NCI-H1436 treated with DMSO at 0.1 percent for 48 hours (cell line): ENCODE data around the gene APBB1IP.
"Not testable (repeated sequence)": the region's sequence is repeated elsewhere in the genome, so short reads cannot be mapped to it uniquely, and the experiment has no call there.

Experiments
- DNase-seq: peaks from one replicate; lab custom pipeline; 2025; lab: John Stamatoyannopoulos, UW

The APBB1IP gene

DNA sequence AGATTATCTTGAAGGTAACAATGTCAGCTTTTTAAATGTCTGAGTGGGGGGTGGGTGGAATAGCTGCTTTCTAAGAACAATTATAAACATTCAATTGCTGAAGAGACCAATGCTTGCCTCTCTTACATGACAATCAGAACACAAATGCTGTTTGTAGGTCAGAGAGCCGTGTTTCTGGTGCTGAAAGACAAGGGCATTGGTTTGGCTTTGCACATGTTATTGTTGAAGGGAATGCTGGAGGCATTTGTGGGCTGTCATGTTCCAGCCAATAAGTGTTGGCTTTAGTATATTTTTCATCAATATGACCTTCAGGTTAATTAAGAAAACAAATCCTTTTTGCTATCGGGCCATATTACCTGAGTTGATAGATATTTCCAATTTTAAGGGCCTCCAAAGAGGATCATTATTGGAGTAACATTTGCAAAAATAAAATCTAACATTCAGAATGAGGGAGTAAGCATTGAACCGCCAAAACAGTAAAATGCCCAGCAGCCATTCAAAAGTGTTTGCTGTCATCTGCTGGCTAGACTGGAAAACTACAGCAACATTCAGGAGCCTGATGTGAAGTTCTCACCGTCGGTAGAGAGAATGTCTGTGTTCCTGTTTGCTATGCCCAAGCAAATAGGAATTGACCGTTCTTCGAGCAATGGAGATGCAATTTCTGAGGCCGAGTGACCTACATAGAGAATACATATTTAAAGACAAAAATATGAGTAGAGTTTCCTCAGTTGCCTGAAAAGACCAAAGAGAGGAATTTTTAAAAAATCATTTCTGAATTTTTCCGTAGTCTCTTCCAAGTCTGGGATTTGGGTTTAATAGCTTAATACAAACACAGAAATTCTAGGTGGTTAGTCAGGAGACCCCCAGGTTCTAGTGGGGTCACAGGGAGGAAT, 118.9 kb downstream of the APBB1IP start:
- peak; percentile 12 for DNase-seq

DNA sequence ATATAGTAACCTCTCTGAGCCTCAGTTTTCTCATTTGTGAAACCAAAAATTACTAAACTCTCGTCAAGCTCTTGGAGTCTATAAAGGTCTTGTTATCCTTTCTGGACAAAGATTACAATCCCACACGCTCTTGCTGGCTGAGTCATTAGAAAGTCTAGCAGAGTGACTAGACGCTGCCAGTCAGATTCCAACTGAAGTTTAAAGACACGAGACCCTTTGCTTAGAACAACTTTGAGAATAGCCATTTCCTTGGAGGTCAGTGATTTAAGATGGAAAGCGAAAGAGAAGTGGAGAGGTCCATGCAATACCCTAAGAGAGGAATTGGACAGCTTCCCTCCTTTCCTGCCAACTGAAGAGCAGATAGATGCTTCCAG, 119.5 kb downstream of the APBB1IP start:
- no peak for DNase-seq

GRCh38 chr10:26566525-26567350, 128.6 kb downstream of the APBB1IP start:
- no peak for DNase-seq

GRCh38 chr10:26567351-26567721, 129.2 kb downstream of the APBB1IP start:
- no peak for DNase-seq

DNA sequence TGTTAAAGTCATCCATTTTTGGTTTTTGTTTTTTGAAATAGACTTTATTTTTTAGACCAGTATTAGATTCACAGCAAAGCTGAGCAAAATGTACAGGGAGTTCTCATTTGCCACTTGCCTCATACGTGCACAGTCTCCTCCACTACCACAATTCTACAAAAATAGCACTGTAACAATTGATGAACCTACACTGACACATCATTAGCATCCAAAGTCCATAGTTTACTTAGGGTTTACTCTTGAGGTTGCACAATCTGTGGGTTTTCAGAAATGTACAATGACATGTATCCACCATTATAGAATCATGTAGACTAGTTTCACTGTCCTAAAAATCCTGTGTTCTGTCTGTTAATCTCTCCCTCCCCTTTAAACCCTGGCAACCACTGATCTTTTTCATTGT, 133.5 kb downstream of the APBB1IP start:
- DNase-seq, result no peak

DNA sequence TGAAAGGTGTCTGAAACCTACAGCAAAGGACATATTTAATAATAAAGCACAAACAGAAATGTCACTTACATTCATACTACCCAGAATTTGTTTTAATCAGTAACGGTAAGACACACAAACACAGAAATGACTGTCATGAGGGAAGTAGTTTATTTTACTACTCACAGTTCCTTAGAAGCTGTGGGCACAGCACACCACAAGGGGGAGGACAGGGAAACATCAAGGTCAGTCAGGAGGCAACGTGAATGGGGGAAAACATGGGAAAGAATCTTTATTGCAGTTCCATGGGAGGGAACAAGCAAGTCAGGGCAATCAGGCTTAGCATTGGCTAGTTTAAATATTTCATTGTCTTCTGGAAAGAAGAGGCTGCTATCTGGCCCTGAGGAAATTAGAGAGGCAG, 135.5 kb downstream of the APBB1IP start:
- DNase-seq, result no peak

- DNase-seq, result no peak
These were observed 136.6 kb downstream of the APBB1IP start for GRCh38 chr10:26574783-26575182.

DNA sequence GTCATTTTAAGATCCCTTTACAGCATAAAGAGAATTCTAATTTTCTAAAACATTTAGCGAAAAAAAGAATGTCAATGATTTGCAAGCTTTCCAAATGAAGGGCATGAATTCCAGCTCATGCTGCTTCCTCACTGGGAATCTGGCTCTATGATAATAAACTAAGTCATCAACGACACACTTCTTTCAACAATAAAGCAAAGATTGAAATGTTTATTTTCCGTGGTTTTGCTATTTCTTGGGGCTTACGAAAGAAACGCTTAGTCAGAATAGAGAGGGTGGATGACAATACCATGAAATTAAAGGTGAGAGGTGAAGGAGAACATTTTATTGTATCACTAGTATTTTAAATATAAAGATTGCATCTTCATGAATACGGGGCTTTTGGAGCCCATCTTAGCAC, 140.2 kb downstream of the APBB1IP start:
- not testable (repeated sequence) for DNase-seq

DNA sequence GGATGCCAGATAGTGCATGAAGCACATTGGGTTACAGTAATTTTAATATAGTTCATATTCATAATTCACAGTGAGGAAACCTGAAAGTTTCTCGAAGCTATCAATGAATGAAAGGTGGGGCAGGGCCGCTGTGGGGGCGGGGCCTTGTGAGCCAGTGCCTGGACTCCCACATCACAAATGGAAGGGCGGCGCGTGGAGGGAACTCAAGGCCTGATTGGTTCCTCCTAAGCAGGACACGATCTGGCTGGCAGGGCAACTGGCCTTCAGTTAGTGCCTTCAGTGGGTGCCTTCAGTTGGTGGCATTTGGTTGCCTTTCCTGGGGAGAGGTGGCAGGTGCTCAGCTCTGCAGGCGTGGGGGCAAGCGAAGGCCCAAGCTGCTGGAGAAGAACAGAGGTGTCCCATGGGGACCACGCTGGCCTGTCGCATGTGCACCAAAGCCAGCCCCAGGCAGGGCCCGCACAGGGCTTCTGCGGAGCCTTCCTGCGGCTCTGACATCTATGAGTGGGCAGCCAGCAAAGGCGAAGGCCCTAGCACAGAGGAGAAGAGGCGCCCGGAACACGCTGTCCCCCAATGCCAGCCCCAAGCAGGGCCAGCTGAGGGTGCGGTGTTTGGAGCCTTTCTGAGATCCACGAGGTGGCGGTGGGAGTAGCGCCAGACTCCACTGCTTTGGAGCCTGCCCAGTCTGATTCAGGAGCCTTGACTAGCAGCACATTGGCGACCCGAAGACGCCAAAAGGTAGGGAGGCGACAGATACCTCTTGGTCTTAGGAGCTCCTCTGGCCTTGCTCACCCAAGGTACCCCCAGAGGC, 141.3 kb downstream of the APBB1IP start:
- DNase-seq, result no peak

- no peak for DNase-seq
These were observed 148.1 kb downstream of the APBB1IP start for GRCh38 chr10:26586211-26586610.

DNA sequence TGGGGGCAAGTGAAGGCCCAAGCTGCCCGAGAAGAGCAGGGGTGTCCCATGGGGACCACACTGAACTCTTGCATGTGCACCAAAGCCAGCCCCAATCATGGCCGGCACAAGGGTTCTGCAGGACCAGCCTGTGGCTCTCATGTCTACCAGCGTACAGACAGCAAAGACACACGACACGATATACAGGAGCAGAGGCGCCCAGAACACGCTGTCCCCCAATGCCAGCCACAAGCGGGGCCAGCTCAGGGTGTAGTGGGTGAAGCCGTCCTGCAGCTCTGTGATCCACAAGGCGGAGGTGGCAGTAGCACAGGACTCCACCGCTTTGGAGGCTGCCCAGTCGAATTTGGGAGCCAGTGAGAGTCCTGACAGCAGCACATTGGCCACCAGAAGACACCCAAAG, 150.5 kb downstream of the APBB1IP start:
- DNase-seq, result no peak

DNA sequence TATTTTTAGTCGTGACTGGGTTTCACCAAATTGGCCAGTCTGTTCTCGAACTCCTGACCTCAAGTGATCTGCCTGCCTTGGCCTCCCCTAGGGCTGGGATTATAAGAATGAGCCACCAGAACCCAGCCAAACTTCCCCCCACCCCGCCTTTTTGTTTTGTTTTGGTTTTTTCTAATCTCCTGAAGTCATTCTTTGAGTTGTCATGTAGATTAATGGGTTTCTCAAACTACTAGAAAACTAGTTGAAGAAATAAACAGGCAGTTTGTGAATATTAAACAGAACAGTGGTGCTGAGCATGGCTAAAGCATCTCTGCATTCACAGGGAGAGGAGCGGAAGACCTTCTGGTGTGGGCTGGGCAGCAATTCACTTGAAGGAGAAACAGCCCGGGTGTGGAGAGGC, 151.7 kb downstream of the APBB1IP start:
- not testable (repeated sequence) for DNase-seq

GRCh38 chr10:26593896-26594295, 155.8 kb downstream of the APBB1IP start:
- DNase-seq, result no peak

DNA sequence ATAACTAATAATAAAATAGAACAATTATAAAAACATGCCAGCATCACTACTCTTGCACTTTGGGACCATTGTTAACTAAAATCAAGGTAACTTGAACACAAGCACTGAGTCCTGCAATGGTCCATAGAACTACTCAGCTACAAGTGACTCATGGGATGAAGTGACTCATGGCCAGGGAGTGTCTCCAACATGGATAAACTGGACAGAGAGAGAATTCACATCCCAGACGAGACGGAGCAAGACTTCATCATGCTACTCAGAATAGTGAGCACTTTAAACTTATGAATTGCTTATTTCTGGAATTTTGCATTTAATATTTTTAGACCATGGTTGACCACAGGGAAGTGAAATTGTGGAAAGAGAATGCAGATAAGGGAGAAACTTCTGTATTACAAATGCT, 165.1 kb downstream of the APBB1IP start:
- DNase-seq, result not testable (repeated sequence)

GRCh38 chr10:26604320-26605093, 166.4 kb downstream of the APBB1IP start:
- not testable (repeated sequence) for DNase-seq

GRCh38 chr10:26606389-26606877, 168.3 kb downstream of the APBB1IP start:
- not testable (repeated sequence) for DNase-seq

- DNase-seq, result no peak
These were observed 174.2 kb downstream of the APBB1IP start for GRCh38 chr10:26612151-26612915.
